Dedifferentiated amniotic fluid mesenchymal stem cell (primary cell): Measurements from ENCODE around the gene ABCC1.
"Not testable (repeated sequence)": the region's sequence is repeated elsewhere in the genome, so short reads cannot be mapped to it uniquely, and the experiment has no call there.

Experiments
- DNase-seq: peaks from one replicate; pipeline ENCODE4 v3.0.0-alpha.2; 2016; ENCODE audit errors: extremely low spot score

The ABCC1 gene

GRCh38 chr16:16083421-16084156 lies 134.2 kb downstream of the ABCC1 start:
- no peak for DNase-seq

- no peak for DNase-seq
These were observed 135.5 kb downstream of the ABCC1 start for GRCh38 chr16:16084874-16085273.

GRCh38 chr16:16086653-16087446 lies 137.4 kb downstream of the ABCC1 start:
- no peak for DNase-seq

- no peak for DNase-seq
These were observed 140.8 kb downstream of the ABCC1 start for GRCh38 chr16:16090238-16090637.

- no peak for DNase-seq
These were observed 143.7 kb downstream of the ABCC1 start for GRCh38 chr16:16092925-16093627.

GRCh38 chr16:16093628-16094332 lies 144.4 kb downstream of the ABCC1 start:
- no peak for DNase-seq

GRCh38 chr16:16095646-16096045 lies 146.2 kb downstream of the ABCC1 start:
- DNase-seq: no peak

- DNase-seq: peak; percentile 68
These were observed 146.9 kb downstream of the ABCC1 start for GRCh38 chr16:16096121-16096857.

- no peak for DNase-seq
These were observed 147.4 kb downstream of the ABCC1 start for GRCh38 chr16:16096858-16097213.

GRCh38 chr16:16099320-16099719 lies 149.9 kb downstream of the ABCC1 start:
- DNase-seq: no peak

- DNase-seq: no peak
These were observed 151.2 kb downstream of the ABCC1 start for GRCh38 chr16:16100631-16101030.

- DNase-seq: no peak
These were observed 152.2 kb downstream of the ABCC1 start for GRCh38 chr16:16101585-16101984.

- no peak for DNase-seq
These were observed 153.3 kb downstream of the ABCC1 start for GRCh38 chr16:16102738-16103137.

GRCh38 chr16:16104132-16104803 lies 154.9 kb downstream of the ABCC1 start:
- DNase-seq: not testable (repeated sequence)

- not testable (repeated sequence) for DNase-seq
These were observed 155.4 kb downstream of the ABCC1 start for GRCh38 chr16:16104804-16105141.

GRCh38 chr16:16105646-16106045 lies 156.2 kb downstream of the ABCC1 start:
- DNase-seq: no peak

- DNase-seq: no peak
These were observed 157.1 kb downstream of the ABCC1 start for GRCh38 chr16:16106466-16106865.

GRCh38 chr16:16107839-16108238 lies 158.4 kb downstream of the ABCC1 start:
- no peak for DNase-seq

GRCh38 chr16:16108759-16109158 lies 159.3 kb downstream of the ABCC1 start:
- DNase-seq: no peak

GRCh38 chr16:16109453-16110110 lies 160.2 kb downstream of the ABCC1 start:
- no peak for DNase-seq
